GM23338 (cell line): Measurements from ENCODE around the gene KIAA1217. TPM values are rescaled to one million over a fixed set of nuclear protein-coding genes. Genes with fewer than 3 reads are reported as not detected.

ENCODE experiments used
- ATAC-seq: fragments of 200-7000 bp; cut with Tn5 transposase; 3 replicates; pipeline ENCODE4 v1.9.1; 2020
- DNase-seq: peaks from one replicate; pipeline ENCODE4 v3.0.0-alpha.2; 2015; ENCODE audit warnings: low spot score
- H2AFZ ChIP-seq: fragments of 200-600 bp; sonication (generic); 2 replicates; pipeline ENCODE4 v1.8.0; 2016; ENCODE audit warnings: antibody characterized with exemption, mild to moderate bottlenecking, moderate library complexity
- H3F3A ChIP-seq: fragments of 200-600 bp; sonication (generic); replicated peaks from 2 replicates; pipeline ENCODE4 v1.8.0; 2017; ENCODE audit warnings: antibody characterized with exemption, mixed run types, low read depth
- H3K27ac ChIP-seq: fragments of 200-600 bp; sonication (generic); 2 replicates; pipeline ENCODE4 v1.6.1; 2016; ENCODE audit warnings: low read depth
- H3K27me3 ChIP-seq: fragments of 200-600 bp; sonication (generic); 2 replicates; pipeline ENCODE4 v1.8.0; 2016; ENCODE audit warnings: mild to moderate bottlenecking, mixed run types, moderate library complexity; ENCODE audit not compliant: insufficient read depth
- H3K36me3 ChIP-seq: fragments of 200-600 bp; sonication (generic); 2 replicates; pipeline ENCODE4 v1.8.0; 2016; ENCODE audit warnings: mild to moderate bottlenecking; ENCODE audit not compliant: insufficient read depth
- H3K4me1 ChIP-seq: fragments of 200-600 bp; sonication (generic); 2 replicates; pipeline ENCODE4 v1.8.0; 2016; ENCODE audit warnings: mild to moderate bottlenecking, moderate library complexity; ENCODE audit not compliant: insufficient read depth
- H3K4me2 ChIP-seq: fragments of 200-600 bp; sonication (generic); 2 replicates; pipeline ENCODE4 v1.7.1; 2017; ENCODE audit warnings: mixed run types
- H3K4me3 ChIP-seq: fragments of 200-600 bp; sonication (generic); 2 replicates; pipeline ENCODE4 v1.6.1; 2016; ENCODE audit warnings: mixed run types
- H3K79me2 ChIP-seq: fragments of 200-600 bp; sonication (generic); replicated peaks from 2 replicates; pipeline ENCODE4 v1.8.0; 2017; ENCODE audit warnings: mild to moderate bottlenecking; ENCODE audit not compliant: insufficient read depth
- H3K9me2 ChIP-seq: fragments of 200-600 bp; sonication (generic); 2 replicates; pipeline ENCODE4 v1.8.0; 2017; ENCODE audit not compliant: insufficient read depth
- H4K20me1 ChIP-seq: fragments of 200-600 bp; sonication (generic); replicated peaks from 2 replicates; pipeline ENCODE4 v1.8.0; 2017; ENCODE audit warnings: mild to moderate bottlenecking; ENCODE audit not compliant: insufficient read depth
- H3K27ac Mint-ChIP-seq: 2 replicates; pipeline ENCODE4 v1.8.0; 2020; ENCODE audit warnings: inconsistent platforms, mild to moderate bottlenecking, moderate library complexity, mixed read lengths
- H3K27me3 Mint-ChIP-seq: 3 replicates; pipeline ENCODE4 v1.8.0; 2022; ENCODE audit warnings: low read depth, mild to moderate bottlenecking, moderate library complexity, mixed read lengths, inconsistent platforms; ENCODE audit not compliant: insufficient read depth, poor library complexity
- H3K36me3 Mint-ChIP-seq: 3 replicates; pipeline ENCODE4 v1.8.0; 2021; ENCODE audit warnings: low read depth, mild to moderate bottlenecking, inconsistent platforms, moderate library complexity, mixed read lengths
- H3K4me1 Mint-ChIP-seq: 3 replicates; pipeline ENCODE4 v1.8.0; 2020; ENCODE audit warnings: mild to moderate bottlenecking, inconsistent platforms, mixed read lengths
- H3K4me3 Mint-ChIP-seq: 3 replicates; pipeline ENCODE4 v1.8.0; 2021; ENCODE audit warnings: moderate library complexity, mild to moderate bottlenecking, inconsistent platforms, mixed read lengths
- H3K9me3 Mint-ChIP-seq: 3 replicates; pipeline ENCODE4 v1.8.0; 2020; ENCODE audit warnings: moderate library complexity, mild to moderate bottlenecking, inconsistent platforms, mixed read lengths
- CREB1 ChIP-seq: fragments of 250-450 bp; sonication (Bioruptor Pico); IDR thresholded peaks from 2 replicates; pipeline ENCODE4 v1.5.0; 2020; ENCODE audit warnings: low read depth, mild to moderate bottlenecking, moderate library complexity
- EZH2 ChIP-seq: fragments of 200-600 bp; sonication (generic); IDR thresholded peaks from one replicate; pipeline ENCODE4 v1.8.0; 2017; ENCODE audit warnings: antibody characterized with exemption, mild to moderate bottlenecking, low read depth; ENCODE audit not compliant: unreplicated experiment
- EZH2phosphoT487 ChIP-seq: fragments of 200-600 bp; sonication (generic); IDR thresholded peaks from one replicate; pipeline ENCODE4 v1.8.1; 2018; ENCODE audit warnings: antibody characterized with exemption; ENCODE audit not compliant: unreplicated experiment
- JUNB ChIP-seq: IDR thresholded peaks from one replicate; pipeline ENCODE4 v1.6.1; 2016; ENCODE audit warnings: antibody characterized with exemption; ENCODE audit not compliant: unreplicated experiment
- POLR2AphosphoS5 ChIP-seq: IDR thresholded peaks from 2 replicates; pipeline ENCODE4 v1.6.1; 2016; ENCODE audit warnings: antibody characterized with exemption, low read depth
- STAT1 ChIP-seq: IDR thresholded peaks from one replicate; pipeline ENCODE4 v1.6.1; 2016; ENCODE audit warnings: antibody characterized with exemption; ENCODE audit not compliant: unreplicated experiment
- ZNF462 ChIP-seq: fragments of 250-450 bp; sonication (Bioruptor Pico); IDR thresholded peaks from 2 replicates; pipeline ENCODE4 v1.5.0; 2020; ENCODE audit warnings: mild to moderate bottlenecking, moderate library complexity
- polyA plus RNA-seq: library from polyadenylated mRNA; unstranded; fragments of >200 nt; fragmentation: Nextera tagmentation; extraction: Ambion mirVana; gene quantifications from 2 replicates; pipeline ENCODE4 v1.2.1, GENCODE V29; 2016
- total RNA-seq: library from RNA; depleted of rRNA; stranded (reverse); fragments of >200 nt; shearing (Covaris generic); gene quantifications from 2 replicates; pipeline ENCODE4 v1.2.3, GENCODE V29; 2014

Gene KIAA1217
- total and polyA plus RNA-seq, 2 experiments from 2014 or later, result 6.4 to 9.1 TPM

GRCh38 chr10:24205821-24206220, 3.1 kb upstream of the KIAA1217 start:
- Histone ChIP-seq H3F3A (0 out of 2 replicates have a peak, but pooled peaks cover 3% of the 10 kb centered on the region), H3K4me3 (no peak overlapping the region), H4K20me1 (no peaks in the 10 kb centered on the region), H3K36me3 (no peaks in the 10 kb centered on the region), H3K27ac (no peak overlapping the region), H3K79me2 (peaks cover 4% of the 10 kb centered on the region; the same call in 1 of the 2 replicates), H3K4me2 (no peak overlapping the region), H3K27me3 (no peaks in the 10 kb centered on the region), H3K9me2 (no peaks in the 10 kb centered on the region), H2AFZ (no peak overlapping the region), H3K4me1 (peaks cover 38% of the 10 kb centered on the region)
- Mint-ChIP-seq H3K36me3 (peaks cover 4% of the 10 kb centered on the region), H3K4me1 (peaks cover 54% of the 10 kb centered on the region), H3K27me3 (peaks cover 29% of the 10 kb centered on the region), H3K27ac (no peak overlapping the region), H3K4me3 (no peak overlapping the region), H3K9me3 (peaks cover under 1% of the 10 kb centered on the region; the same call in 1 of the 3 replicates)
- no peak for TF ChIP-seq EZH2phosphoT487
- TF ChIP-seq ZNF462 (CRISPR knock-in tag), result no peak
- TF ChIP-seq EZH2, result no peak
- no peak for TF ChIP-seq CREB1 (CRISPR knock-in tag)
- no peak for TF ChIP-seq POLR2AphosphoS5
- TF ChIP-seq JUNB, result no peak
- no peak for DNase-seq
- ATAC-seq, result no peak

DNA sequence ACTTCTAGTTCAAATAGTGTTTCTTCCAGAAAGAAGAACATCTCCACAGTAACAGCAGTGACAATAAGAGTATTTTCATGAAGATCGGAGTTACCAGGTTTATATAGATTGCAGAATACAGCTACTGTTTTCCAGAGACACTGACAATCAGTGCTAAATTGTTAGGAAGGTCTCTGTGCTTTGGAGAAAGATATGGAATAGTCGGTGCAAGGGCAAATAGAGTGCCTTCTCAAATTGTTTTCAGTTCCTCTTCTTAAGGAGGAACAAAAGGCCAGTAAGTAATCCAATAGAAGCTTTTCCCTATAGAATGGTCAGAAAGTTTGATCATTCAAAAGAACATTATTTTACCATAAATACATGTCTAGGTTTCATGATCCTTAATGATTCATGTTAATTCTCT, 2.6 kb upstream of the KIAA1217 start:
- H3K4me3 ChIP-seq, result no peak overlapping the region
- H3F3A ChIP-seq, result 0 out of 2 replicates have a peak, but pooled peaks cover 3% of the 10 kb centered on the region
- H3K4me1 ChIP-seq, result peaks cover 38% of the 10 kb centered on the region
- no peaks in the 10 kb centered on the region for H3K27me3 ChIP-seq
- ATAC-seq, result no peak
- no peak overlapping the region for H3K4me2 ChIP-seq
- no peak overlapping the region for H3K27ac ChIP-seq
- peaks cover 29% of the 10 kb centered on the region for H3K27me3 Mint-ChIP-seq
- TF ChIP-seq EZH2 (no peak), JUNB (no peak), STAT1 (no peak), CREB1 (CRISPR knock-in tag) (no peak)
- H3K36me3 Mint-ChIP-seq, result peaks cover 7% of the 10 kb centered on the region
- no peak overlapping the region for H3K27ac Mint-ChIP-seq
- peaks cover 8% of the 10 kb centered on the region; the same call in 1 of the 2 replicates for H3K79me2 ChIP-seq
- no peak overlapping the region for H3K4me3 Mint-ChIP-seq
- H2AFZ ChIP-seq, result no peak overlapping the region; the same call in 1 of the 2 replicates
- H3K36me3 ChIP-seq, result no peaks in the 10 kb centered on the region
- peaks cover 3% of the 10 kb centered on the region; the same call in 1 of the 3 replicates for H3K9me3 Mint-ChIP-seq
- no peak for DNase-seq
- peaks cover 54% of the 10 kb centered on the region for H3K4me1 Mint-ChIP-seq
- no peaks in the 10 kb centered on the region for H3K9me2 ChIP-seq
- no peaks in the 10 kb centered on the region for H4K20me1 ChIP-seq
